ENCODE measurements around the gene NONO.
"Not testable (repeated sequence)": the region's sequence is repeated elsewhere in the genome, so short reads cannot be mapped to it uniquely, and the experiment has no call there.

Gene NONO

DNA sequence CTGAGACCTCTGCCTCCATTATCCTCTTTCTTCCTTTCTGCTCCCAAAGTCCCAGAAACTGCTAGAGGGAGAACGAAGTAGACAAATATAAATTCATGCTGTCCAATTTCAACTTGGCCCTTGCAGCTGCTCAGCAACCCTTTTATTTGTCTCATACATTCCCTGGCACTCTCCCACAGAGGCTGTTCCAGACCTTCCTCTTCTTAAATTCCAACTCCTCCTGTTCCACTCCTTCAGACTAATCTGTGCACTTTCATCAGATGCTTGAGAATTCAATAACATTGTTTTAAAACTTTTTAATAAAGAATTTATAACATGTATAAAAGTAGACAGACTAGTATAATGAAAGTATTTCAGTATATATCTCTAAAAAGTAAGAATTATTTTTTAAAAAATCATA is 33.5 kb downstream of the NONO start:
- not testable (repeated sequence) for H3K4me1 ChIP-seq (ENCODE audit: control insufficient read depth, insufficient read depth, low read length, poor library complexity, severe bottlenecking); H3K27ac ChIP-seq (ENCODE audit: low read depth, low read length, severe bottlenecking); H3K4me3 ChIP-seq (ENCODE audit: extremely low read depth, insufficient read depth, low read length, poor library complexity, severe bottlenecking); H3K9me3 ChIP-seq (ENCODE audit: control insufficient read depth, low read length)
- peaks cover 14% of the 10 kb centered on the region for H3K36me3 ChIP-seq (ENCODE audit: control insufficient read depth, insufficient read depth, low read length)
- no CpG with 5 or more reads among the region's 1 CpG for WGBS, 2 experiments (ENCODE audit: insufficient coverage in 2 of 2)

DNA sequence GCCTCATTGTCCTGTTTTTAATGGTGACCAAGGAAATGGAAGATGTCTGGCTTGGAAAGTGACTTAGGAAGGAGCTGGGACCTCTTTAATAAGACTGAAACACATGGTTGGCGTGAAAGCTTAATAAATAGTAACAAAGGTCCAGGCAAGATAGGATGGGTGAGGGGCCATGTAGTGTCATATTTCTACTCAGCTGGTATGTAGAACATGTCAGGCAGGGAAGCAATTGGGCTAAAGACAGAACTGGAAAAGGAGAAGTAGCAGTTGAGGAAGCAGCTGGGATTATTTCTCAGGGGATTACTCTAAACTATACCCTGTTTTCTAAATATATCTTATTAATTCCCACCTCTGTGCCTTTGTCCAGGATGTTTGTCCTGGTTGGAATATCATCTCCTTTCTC is 36.7 kb downstream of the NONO start:
- no peaks in the 10 kb centered on the region for H3K9me3 ChIP-seq (ENCODE audit: control insufficient read depth, low read length)
- H3K4me1 ChIP-seq (ENCODE audit: control insufficient read depth, insufficient read depth, low read length, poor library complexity, severe bottlenecking) = no peaks in the 10 kb centered on the region
- H3K27ac ChIP-seq (ENCODE audit: low read depth, low read length, severe bottlenecking) = no peak overlapping the region
- WGBS, 2 experiments (ENCODE audit: insufficient coverage in 2 of 2) = 100% methylated on average over 1 of the region's 1 CpG; no CpG with 5 or more reads in 1 of the 2 experiments
- no peak overlapping the region for H3K4me3 ChIP-seq (ENCODE audit: extremely low read depth, insufficient read depth, low read length, poor library complexity, severe bottlenecking)
- peaks cover 24% of the 10 kb centered on the region for H3K36me3 ChIP-seq (ENCODE audit: control insufficient read depth, insufficient read depth, low read length)

GRCh38 chrX:71321731-71322130 is 38.3 kb downstream of the NONO start:
- Histone ChIP-seq H3K4me3 (ENCODE audit: extremely low read depth, insufficient read depth, low read length, poor library complexity, severe bottlenecking) (no peak overlapping the region), H3K36me3 (ENCODE audit: control insufficient read depth, insufficient read depth, low read length) (peaks cover 20% of the 10 kb centered on the region), H3K4me1 (ENCODE audit: control insufficient read depth, insufficient read depth, low read length, poor library complexity, severe bottlenecking) (no peaks in the 10 kb centered on the region), H3K27ac (ENCODE audit: low read depth, low read length, severe bottlenecking) (no peak overlapping the region), H3K9me3 (ENCODE audit: control insufficient read depth, low read length) (no peaks in the 10 kb centered on the region)
- no CpG with 5 or more reads among the region's 1 CpG for WGBS, 2 experiments (ENCODE audit: insufficient coverage in 2 of 2)

DNA sequence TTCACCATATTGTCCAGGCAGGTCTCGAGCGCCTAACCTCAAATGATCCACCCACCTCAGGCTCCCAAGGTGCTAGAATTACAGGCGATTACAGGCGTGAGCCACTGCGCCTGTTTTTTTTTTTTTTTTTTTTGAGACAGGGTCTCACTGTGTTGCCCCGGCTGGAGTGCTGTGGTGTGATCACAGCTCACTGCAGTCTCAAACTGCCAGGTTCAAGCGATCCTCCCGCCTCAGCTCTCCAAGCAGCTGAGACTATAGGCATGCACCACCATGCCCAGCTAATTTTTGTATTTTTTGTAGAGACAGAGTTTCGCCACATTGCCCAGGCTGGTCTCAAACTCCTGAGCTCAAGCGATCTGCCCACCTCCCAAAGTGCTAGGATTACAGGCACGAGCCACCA is 41.0 kb downstream of the NONO start:
- H3K36me3 ChIP-seq (ENCODE audit: control insufficient read depth, insufficient read depth, low read length) = peaks cover 11% of the 10 kb centered on the region
- not testable (repeated sequence) for H3K4me3 ChIP-seq (ENCODE audit: extremely low read depth, insufficient read depth, low read length, poor library complexity, severe bottlenecking); H3K9me3 ChIP-seq (ENCODE audit: control insufficient read depth, low read length); H3K4me1 ChIP-seq (ENCODE audit: control insufficient read depth, insufficient read depth, low read length, poor library complexity, severe bottlenecking); H3K27ac ChIP-seq (ENCODE audit: low read depth, low read length, severe bottlenecking)
- 86 to 95% methylated on average over 3 of the region's 11 CpGs for WGBS, 2 experiments (ENCODE audit: insufficient coverage in 2 of 2)

- no peaks in the 10 kb centered on the region for H3K4me1 ChIP-seq (ENCODE audit: control insufficient read depth, insufficient read depth, low read length, poor library complexity, severe bottlenecking)
- H3K36me3 ChIP-seq (ENCODE audit: control insufficient read depth, insufficient read depth, low read length) = peaks cover 11% of the 10 kb centered on the region
- H3K9me3 ChIP-seq (ENCODE audit: control insufficient read depth, low read length) = no peaks in the 10 kb centered on the region
- H3K4me3 ChIP-seq (ENCODE audit: extremely low read depth, insufficient read depth, low read length, poor library complexity, severe bottlenecking) = no peak overlapping the region
- H3K27ac ChIP-seq (ENCODE audit: low read depth, low read length, severe bottlenecking) = no peak overlapping the region
- no CpG with 5 or more reads among the region's 3 CpGs for WGBS, 2 experiments (ENCODE audit: insufficient coverage in 2 of 2)
Measured at GRCh38 chrX:71326394-71326793, 43.0 kb downstream of the NONO start.

- H3K4me3 ChIP-seq (ENCODE audit: extremely low read depth, insufficient read depth, low read length, poor library complexity, severe bottlenecking); H3K9me3 ChIP-seq (ENCODE audit: control insufficient read depth, low read length); H3K27ac ChIP-seq (ENCODE audit: low read depth, low read length, severe bottlenecking); H3K4me1 ChIP-seq (ENCODE audit: control insufficient read depth, insufficient read depth, low read length, poor library complexity, severe bottlenecking); H3K36me3 ChIP-seq (ENCODE audit: control insufficient read depth, insufficient read depth, low read length): not testable (repeated sequence)
- WGBS, 2 experiments (ENCODE audit: insufficient coverage in 2 of 2) = no CpG with 5 or more reads among the region's 5 CpGs
Measured at GRCh38 chrX:71349151-71349665, 65.8 kb downstream of the NONO start.

GRCh38 chrX:71349867-71350266 is 66.4 kb downstream of the NONO start:
- no CpG with 5 or more reads among the region's 6 CpGs for WGBS, 2 experiments (ENCODE audit: insufficient coverage in 2 of 2)
- not testable (repeated sequence) for H3K4me3 ChIP-seq (ENCODE audit: extremely low read depth, insufficient read depth, low read length, poor library complexity, severe bottlenecking)

More at GRCh38 chrX:71349867-71350266, 66.4 kb downstream of the NONO start:
- H3K4me1 ChIP-seq (ENCODE audit: control insufficient read depth, insufficient read depth, low read length, poor library complexity, severe bottlenecking); H3K9me3 ChIP-seq (ENCODE audit: control insufficient read depth, low read length); H3K36me3 ChIP-seq (ENCODE audit: control insufficient read depth, insufficient read depth, low read length); H3K27ac ChIP-seq (ENCODE audit: low read depth, low read length, severe bottlenecking): not testable (repeated sequence)

All from mesodermal cell (in vitro differentiated cells).